A549 treated with Mapracorat at 1 μM for 4 hours (cell line): ENCODE results near the gene TTLL9. TPM values are rescaled to one million over a fixed set of nuclear protein-coding genes. Genes with fewer than 3 reads are reported as not detected.

Experiments
- total RNA-seq: library from RNA; stranded (reverse); fragments of 200-300 nt; extraction: Qiagen RNA extraction; gene quantifications from 5 replicates; pipeline ENCODE4 v1.2.3, GENCODE V29; 2022

Gene TTLL9
- 0.10 to 0.20 TPM (median 0.12 TPM) in 4 of 5 replicates, not detected in the other for total RNA-seq

GRCh38 chr20:31869942-31870725 lies at the start of gene TTLL9, which contains the start of gene DUSP15:
Gene TTLL9, plus strand, starts transcription at chr20:31870634. Its CDS starts 493 bp downstream, at chr20:31871127.
Gene DUSP15, minus strand, starts transcription at chr20:31870527. Its CDS starts 190 bp downstream, at chr20:31870337.

GRCh38 chr20:31845300-31845863 lies 25.1 kb upstream of the TTLL9 start, which contains the start of gene FOXS1:
Gene FOXS1, minus strand, starts transcription at chr20:31845604. Its CDS starts 62 bp downstream, at chr20:31845542.

GRCh38 chr20:31951530-31952453 lies 81.4 kb downstream of the TTLL9 start, which contains the start of gene PDRG1:
Gene PDRG1, minus strand, starts transcription at chr20:31952046. Its CDS starts 85 bp downstream, at chr20:31951961.

GRCh38 chr20:31967830-31968249 lies 97.4 kb downstream of the TTLL9 start, which contains the start of gene XKR7:
Gene XKR7, plus strand, starts transcription at chr20:31968151. Its CDS starts 25 bp downstream, at chr20:31968176.

Other genes with a start within 250 kb of the TTLL9 start
- gene COX4I2, start 232.7 kb upstream of the TTLL9 start, total RNA-seq, result not detected in 5 replicates
- gene BCL2L1, start 147.8 kb upstream of the TTLL9 start, total RNA-seq, result 274 to 317 TPM (median 294 TPM) in 5 replicates
- gene TPX2, start 131.3 kb upstream of the TTLL9 start, total RNA-seq, result 96.3 to 115 TPM (median 107 TPM) in 5 replicates
- 0.27 to 0.76 TPM (median 0.48 TPM) in 5 replicates for gene MYLK2, start 51.3 kb upstream of the TTLL9 start, total RNA-seq
- gene FOXS1, start 25.0 kb upstream of the TTLL9 start, total RNA-seq, result 0.17 to 0.86 TPM (median 0.61 TPM) in 5 replicates
- 0.52 to 1.4 TPM (median 1.1 TPM) in 5 replicates for gene DUSP15, start 107 bp upstream of the TTLL9 start, total RNA-seq
- gene PDRG1, start 81.4 kb downstream of the TTLL9 start, total RNA-seq, result 29.4 to 33.1 TPM (median 32.2 TPM) in 5 replicates
- 0.01 to 0.02 TPM in 2 of 5 replicates, not detected in the others for gene XKR7, start 97.5 kb downstream of the TTLL9 start, total RNA-seq
- gene CCM2L, start 139.8 kb downstream of the TTLL9 start, total RNA-seq, result 0.27 to 0.61 TPM (median 0.35 TPM) in 5 replicates
- gene HCK, start 181.6 kb downstream of the TTLL9 start, total RNA-seq, result 0.08 to 0.20 TPM (median 0.12 TPM) in 5 replicates
- gene TM9SF4, start 239.1 kb downstream of the TTLL9 start, total RNA-seq, result 32.8 to 36.9 TPM (median 35.9 TPM) in 5 replicates